ENCODE measurements around the gene DPP6.

DNA sequence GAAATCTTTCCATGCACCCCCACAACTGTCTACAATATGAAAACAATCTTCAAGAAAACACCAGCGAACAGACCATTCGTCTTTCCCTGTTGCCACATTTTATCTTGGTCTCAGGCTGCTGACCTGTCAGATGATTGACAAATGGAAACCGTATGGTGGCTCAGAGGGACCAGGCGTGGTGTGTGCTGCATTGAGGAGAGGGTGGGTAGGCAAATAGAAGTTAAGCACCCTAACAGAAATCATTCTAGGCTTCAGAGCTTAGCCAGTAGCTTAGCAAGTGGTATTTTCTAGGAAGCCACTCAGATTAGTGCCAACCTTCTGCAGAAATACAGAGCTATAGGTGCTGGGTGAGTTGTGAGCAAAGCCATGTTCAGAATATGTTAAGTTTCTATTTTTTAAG is 114.9 kb downstream of the DPP6 start:
- no peak for TF ChIP-seq POLR2A (IDR thresholded peaks at IDR 0.05)
- TF ChIP-seq, protein P1, sequence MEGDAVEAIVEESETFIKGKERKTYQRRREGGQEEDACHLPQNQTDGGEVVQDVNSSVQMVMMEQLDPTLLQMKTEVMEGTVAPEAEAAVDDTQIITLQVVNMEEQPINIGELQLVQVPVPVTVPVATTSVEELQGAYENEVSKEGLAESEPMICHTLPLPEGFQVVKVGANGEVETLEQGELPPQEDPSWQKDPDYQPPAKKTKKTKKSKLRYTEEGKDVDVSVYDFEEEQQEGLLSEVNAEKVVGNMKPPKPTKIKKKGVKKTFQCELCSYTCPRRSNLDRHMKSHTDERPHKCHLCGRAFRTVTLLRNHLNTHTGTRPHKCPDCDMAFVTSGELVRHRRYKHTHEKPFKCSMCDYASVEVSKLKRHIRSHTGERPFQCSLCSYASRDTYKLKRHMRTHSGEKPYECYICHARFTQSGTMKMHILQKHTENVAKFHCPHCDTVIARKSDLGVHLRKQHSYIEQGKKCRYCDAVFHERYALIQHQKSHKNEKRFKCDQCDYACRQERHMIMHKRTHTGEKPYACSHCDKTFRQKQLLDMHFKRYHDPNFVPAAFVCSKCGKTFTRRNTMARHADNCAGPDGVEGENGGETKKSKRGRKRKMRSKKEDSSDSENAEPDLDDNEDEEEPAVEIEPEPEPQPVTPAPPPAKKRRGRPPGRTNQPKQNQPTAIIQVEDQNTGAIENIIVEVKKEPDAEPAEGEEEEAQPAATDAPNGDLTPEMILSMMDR (IDR thresholded peaks at IDR 0.05) = no peak
